Measurements from ENCODE around the gene SV2B. TPM values are rescaled to one million over a fixed set of nuclear protein-coding genes. Genes with fewer than 3 reads are reported as not detected.

The SV2B gene
- total and polyA plus RNA-seq, 9 of the 15 experiments (the other 6 are each of a cell fraction or from before 2014, with no cell fraction given) = 0.01 to 0.25 (median 0.11) TPM

DNA sequence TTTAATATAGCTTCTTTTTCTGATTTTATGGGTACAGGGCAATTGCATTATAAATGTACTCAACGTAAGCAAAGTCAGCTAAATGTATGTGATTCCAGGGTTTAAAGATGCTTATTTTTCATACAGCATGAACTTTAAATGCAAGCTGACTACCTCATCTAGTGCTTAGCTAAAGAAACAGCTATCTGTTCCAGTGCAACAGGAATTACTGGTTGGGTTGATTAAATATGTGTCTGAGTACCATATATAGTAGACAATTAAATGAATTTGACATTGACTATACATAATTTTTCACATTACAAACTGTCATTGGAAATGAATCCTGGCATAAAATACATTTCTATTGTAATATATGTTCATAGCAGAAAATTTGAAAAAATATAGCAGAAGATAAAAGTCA lies 26.3 kb upstream of the SV2B start:
- Histone ChIP-seq H3K4me3 (no peak overlapping the region), H2AFZ (ENCODE audit: low read depth, low read length) (no peak overlapping the region), H3K9me3 (replicated peaks; ENCODE audit: control insufficient read depth, insufficient read depth, low read depth, low read length) (no peaks in the 10 kb centered on the region), H3K4me1 (replicated peaks in 1 of 2; ENCODE audit: control insufficient read depth in 2 of 2, insufficient read depth in 2 of 2, low read length in 2 of 2) (no peaks in the 10 kb centered on the region), H3K36me3 (ENCODE audit: control insufficient read depth, insufficient read depth, low read length) (no peaks in the 10 kb centered on the region), H3K9ac (ENCODE audit: insufficient read depth in 1 of 2, low read depth in 2 of 2, low read length in 2 of 2) (no peak overlapping the region), H4K20me1 (replicated peaks; ENCODE audit: control insufficient read depth, insufficient read depth, low read length) (no peaks in the 10 kb centered on the region), H3K9me1 (ENCODE audit: control insufficient read depth, insufficient read depth, low read length) (no peaks in the 10 kb centered on the region), H3K27ac (ENCODE audit: extremely low read depth, low read depth, low read length) (no peak overlapping the region), H3K4me2 (ENCODE audit: insufficient read depth, low read length) (no peak overlapping the region), H3K27me3 (ENCODE audit: control insufficient read depth in 2 of 2, insufficient read depth in 2 of 2, low read length in 2 of 2) (peaks cover 10 to 15% of the 10 kb centered on the region in 2 experiments; a peak in 3 of 5 replicates), H3K79me2 (ENCODE audit: control insufficient read depth, insufficient read depth, low read length) (no peaks in the 10 kb centered on the region)
- 13% methylated on average over 1 of the region's 1 CpG for WGBS (ENCODE audit: insufficient coverage, low coverage, missing lambda C conversion rate)
- no peak for ATAC-seq
- DNase-seq (ENCODE audit: extremely low read depth in 1 of 4, low spot score in 3 of 4) = no peak
- POLR2A ChIA-PET = no interaction called here
- no TSS peak for BruUV-seq (replicated peaks)
- intact Hi-C loops (cut with micrococcal nuclease) = no loop called here
- in situ Hi-C loops (cut with MboI) = no loop called here
- FAIRE-seq = no peak
- CTCF ChIA-PET (ENCODE audit: low intra/inter-chr PET ratio) = no interaction called here
- TF ChIP-seq FOXJ2 (tag; IDR thresholded peaks at IDR 0.05) (no peak), C11orf30 (IDR thresholded peaks at IDR 0.05; ENCODE audit: low read depth) (no peak), SMAD1 (IDR thresholded peaks at IDR 0.05; ENCODE audit: low read depth, low read length, partially characterized antibody) (no peak), LCOR (CRISPR knock-in tag; IDR thresholded peaks at IDR 0.05) (no peak), ZNF174 (CRISPR knock-in tag; IDR thresholded peaks at IDR 0.05) (no peak), ZNF354B (CRISPR knock-in tag; IDR thresholded peaks at IDR 0.05) (no peak), MTF1 (CRISPR knock-in tag; IDR thresholded peaks at IDR 0.05; ENCODE audit: borderline replicate concordance) (no peak), ZFP30 (CRISPR knock-in tag; IDR thresholded peaks at IDR 0.05; ENCODE audit: borderline replicate concordance) (no peak), NBN (IDR thresholded peaks at IDR 0.05; ENCODE audit: low read depth) (no peak), ZNF408 (CRISPR knock-in tag; IDR thresholded peaks at IDR 0.05; ENCODE audit: low read depth) (no peak), BRD9 (IDR thresholded peaks at IDR 0.05; ENCODE audit: low read depth, partially characterized antibody) (no peak), JUND (IDR thresholded peaks at IDR 0.05; ENCODE audit: borderline replicate concordance, low read depth, low read length) (no peak), JUND (tag; IDR thresholded peaks at IDR 0.05; ENCODE audit: borderline replicate concordance, low read depth, low read length) (no peak), FOXA3 (CRISPR knock-in tag; conservative IDR thresholded peaks at IDR 0.05 in 1 of 2, IDR thresholded peaks at IDR 0.05 in 1 of 2) (no peak)
- TF ChIP-seq, protein P1, sequence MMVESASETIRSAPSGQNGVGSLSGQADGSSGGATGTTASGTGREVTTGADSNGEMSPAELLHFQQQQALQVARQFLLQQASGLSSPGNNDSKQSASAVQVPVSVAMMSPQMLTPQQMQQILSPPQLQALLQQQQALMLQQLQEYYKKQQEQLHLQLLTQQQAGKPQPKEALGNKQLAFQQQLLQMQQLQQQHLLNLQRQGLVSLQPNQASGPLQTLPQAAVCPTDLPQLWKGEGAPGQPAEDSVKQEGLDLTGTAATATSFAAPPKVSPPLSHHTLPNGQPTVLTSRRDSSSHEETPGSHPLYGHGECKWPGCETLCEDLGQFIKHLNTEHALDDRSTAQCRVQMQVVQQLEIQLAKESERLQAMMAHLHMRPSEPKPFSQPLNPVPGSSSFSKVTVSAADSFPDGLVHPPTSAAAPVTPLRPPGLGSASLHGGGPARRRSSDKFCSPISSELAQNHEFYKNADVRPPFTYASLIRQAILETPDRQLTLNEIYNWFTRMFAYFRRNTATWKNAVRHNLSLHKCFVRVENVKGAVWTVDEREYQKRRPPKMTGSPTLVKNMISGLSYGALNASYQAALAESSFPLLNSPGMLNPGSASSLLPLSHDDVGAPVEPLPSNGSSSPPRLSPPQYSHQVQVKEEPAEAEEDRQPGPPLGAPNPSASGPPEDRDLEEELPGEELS (CRISPR knock-in tag; IDR thresholded peaks at IDR 0.05; ENCODE audit: borderline replicate concordance) = no peak
- TF ChIP-seq, protein P2, sequence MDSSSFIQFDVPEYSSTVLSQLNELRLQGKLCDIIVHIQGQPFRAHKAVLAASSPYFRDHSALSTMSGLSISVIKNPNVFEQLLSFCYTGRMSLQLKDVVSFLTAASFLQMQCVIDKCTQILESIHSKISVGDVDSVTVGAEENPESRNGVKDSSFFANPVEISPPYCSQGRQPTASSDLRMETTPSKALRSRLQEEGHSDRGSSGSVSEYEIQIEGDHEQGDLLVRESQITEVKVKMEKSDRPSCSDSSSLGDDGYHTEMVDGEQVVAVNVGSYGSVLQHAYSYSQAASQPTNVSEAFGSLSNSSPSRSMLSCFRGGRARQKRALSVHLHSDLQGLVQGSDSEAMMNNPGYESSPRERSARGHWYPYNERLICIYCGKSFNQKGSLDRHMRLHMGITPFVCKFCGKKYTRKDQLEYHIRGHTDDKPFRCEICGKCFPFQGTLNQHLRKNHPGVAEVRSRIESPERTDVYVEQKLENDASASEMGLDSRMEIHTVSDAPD (CRISPR knock-in tag; IDR thresholded peaks at IDR 0.05) = no peak
- TF ChIP-seq, protein P3, sequence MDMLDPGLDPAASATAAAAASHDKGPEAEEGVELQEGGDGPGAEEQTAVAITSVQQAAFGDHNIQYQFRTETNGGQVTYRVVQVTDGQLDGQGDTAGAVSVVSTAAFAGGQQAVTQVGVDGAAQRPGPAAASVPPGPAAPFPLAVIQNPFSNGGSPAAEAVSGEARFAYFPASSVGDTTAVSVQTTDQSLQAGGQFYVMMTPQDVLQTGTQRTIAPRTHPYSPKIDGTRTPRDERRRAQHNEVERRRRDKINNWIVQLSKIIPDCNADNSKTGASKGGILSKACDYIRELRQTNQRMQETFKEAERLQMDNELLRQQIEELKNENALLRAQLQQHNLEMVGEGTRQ (CRISPR knock-in tag; IDR thresholded peaks at IDR 0.05) = no peak

All from K562 (cell line).